Activated B cell treated with CpG ODN at 0.5 μM for 24 hours (primary cell): ENCODE results near the gene JADE1. TPM values are rescaled to one million over a fixed set of nuclear protein-coding genes. Genes with fewer than 3 reads are reported as not detected.
A peak's percentile ranks its signal among the peaks of the same experiment; 100 is the strongest.

Experiments
- ATAC-seq: fragments of 200-7000 bp; cut with Tn5 transposase; one replicate; pipeline ENCODE4 v1.10.0; 2021; ENCODE audit warnings: low read depth, mild to moderate bottlenecking, moderate library complexity
- CTCF ChIA-PET: fragments of 350-600 bp; sonication (Branson Sonifier 250); formaldehyde crosslinking; loops from one replicate; lab custom pipeline; 2021; ENCODE audit warnings: antibody characterized with exemption; lab: Charles Lee
- POLR2A ChIA-PET: fragments of 350-600 bp; sonication (Branson Sonifier 250); formaldehyde crosslinking; loops from one replicate; lab custom pipeline; 2021; ENCODE audit warnings: antibody characterized with exemption; lab: Charles Lee
- DNase-seq: peaks from one replicate; pipeline ENCODE4 v3.0.0; 2022
- H3K27ac Mint-ChIP-seq: one replicate; pipeline ENCODE4 v1.8.0; 2020; ENCODE audit warnings: mixed read lengths
- H3K27me3 Mint-ChIP-seq: one replicate; pipeline ENCODE4 v1.8.0; 2021; ENCODE audit warnings: mixed read lengths
- H3K36me3 Mint-ChIP-seq: one replicate; pipeline ENCODE4 v1.8.0; 2021; ENCODE audit warnings: low read depth, mixed read lengths
- H3K4me1 Mint-ChIP-seq: one replicate; pipeline ENCODE4 v1.8.0; 2021; ENCODE audit warnings: mixed read lengths
- H3K4me3 Mint-ChIP-seq: one replicate; pipeline ENCODE4 v1.8.0; 2020; ENCODE audit warnings: mild to moderate bottlenecking, mixed read lengths
- H3K9me3 Mint-ChIP-seq: one replicate; pipeline ENCODE4 v1.8.0; 2020; ENCODE audit warnings: mixed read lengths
- intact Hi-C: fragments of 100-400 bp; cut with micrococcal nuclease; formaldehyde crosslinking; loops from one replicate; pipeline ENCODE4 v1.15.1; 2024
- total RNA-seq: library from RNA; stranded (reverse); gene quantifications from 2 replicates; pipeline ENCODE4 v1.2.3, GENCODE V29; 2022
- TF ChIP-seq, protein P1 (sequence below): fragments of 200-600 bp; IDR thresholded peaks from one replicate; pipeline ENCODE4 v1.8.0; 2022; ENCODE audit warnings: antibody characterized with exemption, mild to moderate bottlenecking

Gene JADE1
- total RNA-seq, 1 donor from 2014 or later = 29.2 TPM

DNA sequence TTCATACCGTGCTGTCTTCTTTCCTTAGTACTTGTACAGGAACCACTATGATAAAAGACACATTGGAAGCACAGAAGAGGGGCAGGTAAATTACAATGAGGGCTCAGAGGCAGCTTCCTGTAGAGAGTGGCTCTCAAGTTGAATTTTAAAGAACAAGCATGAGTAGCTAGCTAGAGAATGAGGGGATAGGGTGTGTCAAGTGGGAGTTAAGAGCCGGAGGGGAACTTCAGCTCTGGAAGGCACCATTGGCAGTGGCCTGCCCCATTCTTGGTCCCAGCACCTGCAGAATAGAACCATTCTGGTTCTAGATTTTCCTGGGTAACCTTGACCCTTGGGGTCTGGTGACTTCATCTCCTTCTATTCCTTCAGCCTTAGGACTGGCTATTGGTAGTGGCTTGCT is 34.0 kb upstream of the JADE1 start:
- POLR2A ChIA-PET = no interaction called here

DNA sequence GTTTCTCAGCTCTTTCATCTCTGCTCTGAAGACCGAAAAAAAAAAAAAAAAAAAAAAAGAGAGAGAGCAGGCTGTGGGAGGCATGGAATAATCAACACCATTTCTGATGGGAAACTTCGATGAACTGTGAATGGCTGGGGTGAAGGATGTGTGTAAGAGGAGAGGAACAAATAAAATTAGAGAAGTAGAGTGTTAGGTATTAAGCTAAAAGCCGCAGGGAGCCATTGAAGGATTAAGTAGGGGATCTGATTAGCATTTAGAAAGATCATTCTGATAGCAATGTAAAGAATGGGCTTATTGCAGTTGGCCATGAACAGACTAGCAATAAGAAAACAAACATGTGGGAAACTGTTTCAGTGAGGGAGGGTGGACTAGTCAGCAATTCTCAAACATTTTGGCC is 33.6 kb upstream of the JADE1 start:
- H3K36me3 Mint-ChIP-seq = no peaks in the 10 kb centered on the region
- H3K4me3 Mint-ChIP-seq = no peak overlapping the region
- peaks cover 8% of the 10 kb centered on the region for H3K27me3 Mint-ChIP-seq
- ATAC-seq = no peak
- H3K9me3 Mint-ChIP-seq = no peaks in the 10 kb centered on the region
- H3K27ac Mint-ChIP-seq = no peak overlapping the region
- POLR2A ChIA-PET = no interaction called here
- DNase-seq = no peak
- CTCF ChIA-PET = no interaction called here
- TF ChIP-seq, protein P1, sequence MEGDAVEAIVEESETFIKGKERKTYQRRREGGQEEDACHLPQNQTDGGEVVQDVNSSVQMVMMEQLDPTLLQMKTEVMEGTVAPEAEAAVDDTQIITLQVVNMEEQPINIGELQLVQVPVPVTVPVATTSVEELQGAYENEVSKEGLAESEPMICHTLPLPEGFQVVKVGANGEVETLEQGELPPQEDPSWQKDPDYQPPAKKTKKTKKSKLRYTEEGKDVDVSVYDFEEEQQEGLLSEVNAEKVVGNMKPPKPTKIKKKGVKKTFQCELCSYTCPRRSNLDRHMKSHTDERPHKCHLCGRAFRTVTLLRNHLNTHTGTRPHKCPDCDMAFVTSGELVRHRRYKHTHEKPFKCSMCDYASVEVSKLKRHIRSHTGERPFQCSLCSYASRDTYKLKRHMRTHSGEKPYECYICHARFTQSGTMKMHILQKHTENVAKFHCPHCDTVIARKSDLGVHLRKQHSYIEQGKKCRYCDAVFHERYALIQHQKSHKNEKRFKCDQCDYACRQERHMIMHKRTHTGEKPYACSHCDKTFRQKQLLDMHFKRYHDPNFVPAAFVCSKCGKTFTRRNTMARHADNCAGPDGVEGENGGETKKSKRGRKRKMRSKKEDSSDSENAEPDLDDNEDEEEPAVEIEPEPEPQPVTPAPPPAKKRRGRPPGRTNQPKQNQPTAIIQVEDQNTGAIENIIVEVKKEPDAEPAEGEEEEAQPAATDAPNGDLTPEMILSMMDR = no peak
- H3K4me1 Mint-ChIP-seq = no peaks in the 10 kb centered on the region
- intact Hi-C loops = no loop called here

More for the DNA sequence above, 34.0 kb upstream of the JADE1 start:
- CTCF ChIA-PET = no interaction called here
- TF ChIP-seq, protein P1 = no peak
- DNase-seq = no peak
- Mint-ChIP-seq H3K4me1 (no peaks in the 10 kb centered on the region), H3K4me3 (no peak overlapping the region), H3K36me3 (no peaks in the 10 kb centered on the region), H3K9me3 (no peaks in the 10 kb centered on the region), H3K27ac (no peak overlapping the region), H3K27me3 (peaks cover 8% of the 10 kb centered on the region)
- no peak for ATAC-seq
- intact Hi-C loops = no loop called here

DNA sequence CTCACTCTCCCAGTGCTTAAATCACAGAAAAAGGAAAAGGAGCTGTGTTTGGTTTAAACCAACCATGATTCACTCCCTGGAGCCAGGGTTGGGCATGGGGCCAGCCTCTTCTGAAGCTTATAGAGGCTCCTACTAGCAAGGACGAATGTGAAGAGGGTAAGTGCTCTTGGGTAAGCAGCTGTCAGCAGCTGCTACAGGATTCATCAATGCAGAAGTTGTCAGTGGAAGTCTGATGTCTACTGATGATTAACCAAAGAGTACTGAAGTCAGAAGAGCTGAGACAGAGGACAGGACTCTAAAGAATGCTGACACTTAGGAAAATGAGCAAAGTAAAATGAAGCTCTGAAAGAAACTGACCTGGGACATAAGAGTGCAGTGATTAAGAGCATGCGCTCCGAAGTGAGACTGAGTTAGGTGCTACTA is 32.7 kb upstream of the JADE1 start:
- CTCF ChIA-PET = no interaction called here
- ATAC-seq = no peak
- POLR2A ChIA-PET = no interaction called here
- TF ChIP-seq, protein P1 = no peak
- H3K4me3 Mint-ChIP-seq = no peak overlapping the region
- no peak overlapping the region for H3K27ac Mint-ChIP-seq
- peaks cover 8% of the 10 kb centered on the region for H3K27me3 Mint-ChIP-seq
- intact Hi-C loops = no loop called here
- no peak for DNase-seq
- no peaks in the 10 kb centered on the region for H3K4me1 Mint-ChIP-seq
- H3K36me3 Mint-ChIP-seq = no peaks in the 10 kb centered on the region
- H3K9me3 Mint-ChIP-seq = no peaks in the 10 kb centered on the region

DNA sequence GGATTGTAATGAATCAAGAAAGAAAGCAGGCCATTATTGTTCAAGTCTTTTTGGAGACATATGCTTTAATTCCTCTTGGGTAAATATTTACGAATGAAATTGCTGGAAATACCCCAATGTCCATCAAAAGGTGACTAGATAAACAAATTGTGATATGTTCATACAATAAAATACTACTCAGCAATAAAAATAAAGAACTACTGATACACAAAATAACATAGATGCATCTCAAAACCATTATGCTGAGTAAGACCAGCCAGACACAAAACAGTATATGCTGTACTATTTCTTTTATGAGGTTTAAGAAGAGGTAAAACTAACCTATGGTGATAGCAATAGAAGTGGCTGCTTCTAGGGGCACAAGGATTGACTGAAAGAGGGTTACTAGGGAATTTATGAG is 28.8 kb upstream of the JADE1 start:
- Mint-ChIP-seq H3K9me3 (no peaks in the 10 kb centered on the region), H3K4me3 (no peak overlapping the region), H3K4me1 (no peaks in the 10 kb centered on the region), H3K36me3 (no peaks in the 10 kb centered on the region), H3K27ac (no peak overlapping the region), H3K27me3 (peaks cover 8% of the 10 kb centered on the region)
- intact Hi-C loops = no loop called here
- ATAC-seq (no peak), DNase-seq (no peak)
- TF ChIP-seq, protein P1 = no peak
- ChIA-PET CTCF (no interaction called here), POLR2A (no interaction called here)

DNA sequence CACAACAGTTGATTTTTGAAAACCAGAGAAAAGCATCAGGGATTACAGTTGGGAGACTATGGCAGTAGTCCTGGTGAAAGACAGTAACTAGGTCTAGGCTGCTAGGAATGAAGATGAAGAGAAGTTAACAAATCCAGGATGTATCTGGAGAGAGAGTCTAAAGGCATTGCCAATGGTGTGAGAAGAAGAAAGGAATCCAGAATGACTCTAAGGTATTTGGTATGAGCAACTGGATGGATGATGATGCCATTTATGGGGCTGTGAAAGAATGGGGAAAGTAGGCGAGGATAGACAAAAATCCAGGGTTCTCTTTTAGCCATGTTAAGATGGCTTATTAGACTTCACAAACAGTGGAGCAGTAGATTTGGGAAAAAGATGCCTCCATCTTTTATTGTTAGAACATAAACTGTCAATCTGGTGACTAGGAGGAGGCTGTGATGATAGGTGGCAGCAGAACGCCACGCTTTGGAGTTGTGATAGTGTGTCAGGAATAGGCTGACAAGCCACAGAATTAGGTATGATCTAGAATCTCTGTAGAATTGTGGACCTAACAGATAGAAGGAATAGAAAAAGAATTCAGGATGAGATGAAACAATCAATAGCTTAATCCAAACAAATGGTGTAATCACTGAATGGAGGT is 27.3 kb upstream of the JADE1 start:
- H3K4me3 Mint-ChIP-seq = no peak overlapping the region
- POLR2A ChIA-PET = interaction anchor here (0.7 kb wide), 1 partner anchor 22 kb away, joined by 3 read pairs; no protein-coding TSS in a partner anchor
- CTCF ChIA-PET = interaction anchor here (1.8 kb wide), 1 partner anchor 81 kb away, joined by 14 read pairs; no protein-coding TSS in a partner anchor
- H3K27me3 Mint-ChIP-seq = peaks cover 1% of the 10 kb centered on the region
- H3K36me3 Mint-ChIP-seq = no peaks in the 10 kb centered on the region
- TF ChIP-seq, protein P1 = no peak
- ATAC-seq = peak; percentile 49
- peak; percentile 19 for DNase-seq
- H3K27ac Mint-ChIP-seq = no peak overlapping the region
- intact Hi-C loops = loop anchor here (1.0 to 2.0 kb wide), 2 partner anchors 27 to 81 kb away; partner anchors contain the start of gene JADE1
- no peaks in the 10 kb centered on the region for H3K9me3 Mint-ChIP-seq
- no peaks in the 10 kb centered on the region for H3K4me1 Mint-ChIP-seq
